Loucy (cell line): ENCODE results near the gene EXOC5.

Experiments used
- H2AFZ ChIP-seq: fragments of 200-600 bp; sonication (generic); 2 replicates; pipeline ENCODE4 v1.6.0; 2016; ENCODE audit warnings: antibody characterized with exemption, mild to moderate bottlenecking, low read length, moderate library complexity
- H3F3A ChIP-seq: fragments of 200-600 bp; 2 replicates; pipeline ENCODE4 v1.6.0; 2016; ENCODE audit warnings: antibody characterized with exemption, low read depth, mild to moderate bottlenecking
- H3K27me3 ChIP-seq: fragments of 200-600 bp; sonication (generic); 2 replicates; pipeline ENCODE4 v1.6.1; 2014; ENCODE audit warnings: low read length, mild to moderate bottlenecking; ENCODE audit not compliant: insufficient read depth, poor library complexity, severe bottlenecking
- H3K36me3 ChIP-seq: fragments of 200-600 bp; sonication (generic); 2 replicates; pipeline ENCODE4 v1.6.1; 2016; ENCODE audit warnings: low read length; ENCODE audit not compliant: insufficient read depth
- H3K4me1 ChIP-seq: fragments of 200-600 bp; sonication (generic); 2 replicates; pipeline ENCODE4 v1.5.1; 2014; ENCODE audit warnings: low read length, mild to moderate bottlenecking; ENCODE audit not compliant: insufficient read depth, poor library complexity, severe bottlenecking
- H3K4me2 ChIP-seq: fragments of 200-600 bp; sonication (generic); 2 replicates; pipeline ENCODE4 v1.6.0; 2014; ENCODE audit warnings: antibody characterized with exemption, low read length, low read depth, mild to moderate bottlenecking; ENCODE audit not compliant: poor library complexity, severe bottlenecking
- H3K4me3 ChIP-seq: fragments of 200-600 bp; sonication (generic); 2 replicates; pipeline ENCODE4 v1.5.1; 2014; ENCODE audit warnings: low read length, mild to moderate bottlenecking, mixed read lengths; ENCODE audit not compliant: poor library complexity, severe bottlenecking
- H3K79me2 ChIP-seq: fragments of 200-600 bp; sonication (generic); 2 replicates; pipeline ENCODE4 v1.6.1; 2014; ENCODE audit warnings: low read length; ENCODE audit not compliant: insufficient read depth
- H3K9ac ChIP-seq: fragments of 200-600 bp; sonication (generic); 2 replicates; pipeline ENCODE4 v1.6.0; 2014; ENCODE audit warnings: mild to moderate bottlenecking, low read depth, low read length, moderate library complexity; ENCODE audit not compliant: poor library complexity, severe bottlenecking
- H3K9me2 ChIP-seq: fragments of 200-600 bp; sonication (generic); replicated peaks from 2 replicates; pipeline ENCODE4 v1.6.1; 2016; ENCODE audit warnings: low read depth, low read length, mixed read lengths
- H3K9me3 ChIP-seq: fragments of 200-600 bp; sonication (generic); 2 replicates; pipeline ENCODE4 v1.6.1; 2014; ENCODE audit warnings: mild to moderate bottlenecking, antibody characterized with exemption, low read length, low read depth; ENCODE audit not compliant: insufficient read depth
- H4K20me1 ChIP-seq: fragments of 200-600 bp; sonication (generic); 2 replicates; pipeline ENCODE4 v1.6.0; 2014; ENCODE audit warnings: antibody characterized with exemption, low read length, mild to moderate bottlenecking; ENCODE audit not compliant: insufficient read depth, poor library complexity, severe bottlenecking
- CTCF ChIP-seq: fragments of 200-600 bp; sonication (generic); conservative IDR thresholded peaks from 2 replicates; pipeline ENCODE4 v1.5.1; 2014; ENCODE audit warnings: mild to moderate bottlenecking, antibody characterized with exemption, low read length
- EZH2phosphoT487 ChIP-seq: fragments of 200-600 bp; IDR thresholded peaks from 2 replicates; pipeline ENCODE4 v1.6.1; 2018; ENCODE audit warnings: antibody characterized with exemption, mild to moderate bottlenecking, moderate library complexity, borderline replicate concordance

The EXOC5 gene

GRCh38 chr14:57182760-57183503, 85.8 kb downstream of the EXOC5 start:
- H3F3A ChIP-seq: no peaks in the 10 kb centered on the region
- no peaks in the 10 kb centered on the region for H3K9me2 ChIP-seq
- peak; percentile 72 for TF ChIP-seq CTCF
- no peak for TF ChIP-seq EZH2phosphoT487
- H2AFZ ChIP-seq: no peak overlapping the region
- H3K79me2 ChIP-seq: no peaks in the 10 kb centered on the region
- H4K20me1 ChIP-seq: no peaks in the 10 kb centered on the region
- H3K4me2 ChIP-seq: no peak overlapping the region
- no peaks in the 10 kb centered on the region for H3K27me3 ChIP-seq
- no peak overlapping the region for H3K9ac ChIP-seq
- H3K9me3 ChIP-seq: no peaks in the 10 kb centered on the region
- no peak overlapping the region for H3K4me3 ChIP-seq
- H3K4me1 ChIP-seq: no peaks in the 10 kb centered on the region
- no peaks in the 10 kb centered on the region for H3K36me3 ChIP-seq

GRCh38 chr14:57179273-57179672, 89.4 kb downstream of the EXOC5 start:
- Histone ChIP-seq H3K9me3 (no peaks in the 10 kb centered on the region), H3K4me2 (no peak overlapping the region), H3K9me2 (no peaks in the 10 kb centered on the region), H3K79me2 (no peaks in the 10 kb centered on the region), H3F3A (no peaks in the 10 kb centered on the region), H2AFZ (no peak overlapping the region), H3K36me3 (no peaks in the 10 kb centered on the region), H3K9ac (no peak overlapping the region), H3K4me3 (no peak overlapping the region), H3K4me1 (no peaks in the 10 kb centered on the region), H3K27me3 (no peaks in the 10 kb centered on the region), H4K20me1 (no peaks in the 10 kb centered on the region)
- TF ChIP-seq CTCF (no peak), EZH2phosphoT487 (no peak)

GRCh38 chr14:57174466-57174865, 94.2 kb downstream of the EXOC5 start:
- no peaks in the 10 kb centered on the region for H3K27me3 ChIP-seq
- no peaks in the 10 kb centered on the region for H3F3A ChIP-seq
- no peak for TF ChIP-seq EZH2phosphoT487
- no peak for TF ChIP-seq CTCF
- H3K9ac ChIP-seq: no peak overlapping the region
- H3K9me3 ChIP-seq: no peaks in the 10 kb centered on the region
- no peak overlapping the region for H2AFZ ChIP-seq
- no peaks in the 10 kb centered on the region for H4K20me1 ChIP-seq
- no peaks in the 10 kb centered on the region for H3K4me1 ChIP-seq
- no peaks in the 10 kb centered on the region for H3K36me3 ChIP-seq
- H3K9me2 ChIP-seq: no peaks in the 10 kb centered on the region
- H3K4me2 ChIP-seq: no peak overlapping the region
- H3K4me3 ChIP-seq: no peak overlapping the region
- no peaks in the 10 kb centered on the region for H3K79me2 ChIP-seq
